ENCODE results near the gene LRCH4.

DNA sequence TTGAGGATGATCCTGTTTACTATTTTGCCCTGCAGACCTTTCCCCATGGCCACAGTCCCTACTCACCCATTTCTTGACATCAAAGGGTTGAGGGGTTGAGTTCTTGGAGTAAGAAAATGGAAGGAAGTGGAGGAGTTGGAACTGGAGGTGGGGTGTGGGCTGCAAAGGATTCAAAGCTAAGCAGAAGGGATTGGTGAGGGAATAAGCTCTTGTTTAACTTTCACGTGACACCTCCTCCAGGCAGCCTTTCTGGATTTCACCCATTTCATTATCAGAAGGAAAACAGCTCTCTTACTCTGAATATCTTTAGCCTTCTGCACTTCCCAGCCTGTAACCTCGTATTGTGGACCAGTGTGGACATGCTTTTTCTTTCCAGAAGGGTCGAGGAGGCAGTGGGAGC, 40.1 kb upstream of the LRCH4 start:
- TF ChIP-seq ZNF274 (IDR thresholded peaks at IDR 0.05; ENCODE audit: borderline replicate concordance, extremely low read depth, low read length) (no peak), CTCF (IDR thresholded peaks at IDR 0.05; ENCODE audit: control extremely low read depth in 1 of 3, insufficient read depth in 1 of 3, low read depth in 1 of 3, low read length in 3 of 3) (no peak), HDAC6 (IDR thresholded peaks at IDR 0.05; ENCODE audit: low read depth, low read length) (no peak), FOSL1 (IDR thresholded peaks at IDR 0.05; ENCODE audit: insufficient read depth, low read depth, low read length) (no peak), POLR2A (IDR thresholded peaks at IDR 0.05; ENCODE audit: control extremely low read depth in 1 of 2, low read depth in 2 of 2, low read length in 2 of 2) (no peak), CREB1 (IDR thresholded peaks at IDR 0.05) (no peak), EZH2 (IDR thresholded peaks at IDR 0.05; ENCODE audit: low read depth, low read length, severe bottlenecking) (no peak), GABPA (IDR thresholded peaks at IDR 0.05; ENCODE audit: borderline replicate concordance, insufficient read depth, low read length) (no peak), MAFK (IDR thresholded peaks at IDR 0.05; ENCODE audit: low read depth, low read length) (no peak), ATF2 (IDR thresholded peaks at IDR 0.05; ENCODE audit: low read length) (no peak), RAD21 (IDR thresholded peaks at IDR 0.05 in 1 of 2, conservative IDR thresholded peaks at IDR 0.05 in 1 of 2; ENCODE audit: low read depth in 2 of 2, low read length in 2 of 2) (no peak), CHD2 (IDR thresholded peaks at IDR 0.05; ENCODE audit: low read length) (no peak)
- TF ChIP-seq, protein P1, sequence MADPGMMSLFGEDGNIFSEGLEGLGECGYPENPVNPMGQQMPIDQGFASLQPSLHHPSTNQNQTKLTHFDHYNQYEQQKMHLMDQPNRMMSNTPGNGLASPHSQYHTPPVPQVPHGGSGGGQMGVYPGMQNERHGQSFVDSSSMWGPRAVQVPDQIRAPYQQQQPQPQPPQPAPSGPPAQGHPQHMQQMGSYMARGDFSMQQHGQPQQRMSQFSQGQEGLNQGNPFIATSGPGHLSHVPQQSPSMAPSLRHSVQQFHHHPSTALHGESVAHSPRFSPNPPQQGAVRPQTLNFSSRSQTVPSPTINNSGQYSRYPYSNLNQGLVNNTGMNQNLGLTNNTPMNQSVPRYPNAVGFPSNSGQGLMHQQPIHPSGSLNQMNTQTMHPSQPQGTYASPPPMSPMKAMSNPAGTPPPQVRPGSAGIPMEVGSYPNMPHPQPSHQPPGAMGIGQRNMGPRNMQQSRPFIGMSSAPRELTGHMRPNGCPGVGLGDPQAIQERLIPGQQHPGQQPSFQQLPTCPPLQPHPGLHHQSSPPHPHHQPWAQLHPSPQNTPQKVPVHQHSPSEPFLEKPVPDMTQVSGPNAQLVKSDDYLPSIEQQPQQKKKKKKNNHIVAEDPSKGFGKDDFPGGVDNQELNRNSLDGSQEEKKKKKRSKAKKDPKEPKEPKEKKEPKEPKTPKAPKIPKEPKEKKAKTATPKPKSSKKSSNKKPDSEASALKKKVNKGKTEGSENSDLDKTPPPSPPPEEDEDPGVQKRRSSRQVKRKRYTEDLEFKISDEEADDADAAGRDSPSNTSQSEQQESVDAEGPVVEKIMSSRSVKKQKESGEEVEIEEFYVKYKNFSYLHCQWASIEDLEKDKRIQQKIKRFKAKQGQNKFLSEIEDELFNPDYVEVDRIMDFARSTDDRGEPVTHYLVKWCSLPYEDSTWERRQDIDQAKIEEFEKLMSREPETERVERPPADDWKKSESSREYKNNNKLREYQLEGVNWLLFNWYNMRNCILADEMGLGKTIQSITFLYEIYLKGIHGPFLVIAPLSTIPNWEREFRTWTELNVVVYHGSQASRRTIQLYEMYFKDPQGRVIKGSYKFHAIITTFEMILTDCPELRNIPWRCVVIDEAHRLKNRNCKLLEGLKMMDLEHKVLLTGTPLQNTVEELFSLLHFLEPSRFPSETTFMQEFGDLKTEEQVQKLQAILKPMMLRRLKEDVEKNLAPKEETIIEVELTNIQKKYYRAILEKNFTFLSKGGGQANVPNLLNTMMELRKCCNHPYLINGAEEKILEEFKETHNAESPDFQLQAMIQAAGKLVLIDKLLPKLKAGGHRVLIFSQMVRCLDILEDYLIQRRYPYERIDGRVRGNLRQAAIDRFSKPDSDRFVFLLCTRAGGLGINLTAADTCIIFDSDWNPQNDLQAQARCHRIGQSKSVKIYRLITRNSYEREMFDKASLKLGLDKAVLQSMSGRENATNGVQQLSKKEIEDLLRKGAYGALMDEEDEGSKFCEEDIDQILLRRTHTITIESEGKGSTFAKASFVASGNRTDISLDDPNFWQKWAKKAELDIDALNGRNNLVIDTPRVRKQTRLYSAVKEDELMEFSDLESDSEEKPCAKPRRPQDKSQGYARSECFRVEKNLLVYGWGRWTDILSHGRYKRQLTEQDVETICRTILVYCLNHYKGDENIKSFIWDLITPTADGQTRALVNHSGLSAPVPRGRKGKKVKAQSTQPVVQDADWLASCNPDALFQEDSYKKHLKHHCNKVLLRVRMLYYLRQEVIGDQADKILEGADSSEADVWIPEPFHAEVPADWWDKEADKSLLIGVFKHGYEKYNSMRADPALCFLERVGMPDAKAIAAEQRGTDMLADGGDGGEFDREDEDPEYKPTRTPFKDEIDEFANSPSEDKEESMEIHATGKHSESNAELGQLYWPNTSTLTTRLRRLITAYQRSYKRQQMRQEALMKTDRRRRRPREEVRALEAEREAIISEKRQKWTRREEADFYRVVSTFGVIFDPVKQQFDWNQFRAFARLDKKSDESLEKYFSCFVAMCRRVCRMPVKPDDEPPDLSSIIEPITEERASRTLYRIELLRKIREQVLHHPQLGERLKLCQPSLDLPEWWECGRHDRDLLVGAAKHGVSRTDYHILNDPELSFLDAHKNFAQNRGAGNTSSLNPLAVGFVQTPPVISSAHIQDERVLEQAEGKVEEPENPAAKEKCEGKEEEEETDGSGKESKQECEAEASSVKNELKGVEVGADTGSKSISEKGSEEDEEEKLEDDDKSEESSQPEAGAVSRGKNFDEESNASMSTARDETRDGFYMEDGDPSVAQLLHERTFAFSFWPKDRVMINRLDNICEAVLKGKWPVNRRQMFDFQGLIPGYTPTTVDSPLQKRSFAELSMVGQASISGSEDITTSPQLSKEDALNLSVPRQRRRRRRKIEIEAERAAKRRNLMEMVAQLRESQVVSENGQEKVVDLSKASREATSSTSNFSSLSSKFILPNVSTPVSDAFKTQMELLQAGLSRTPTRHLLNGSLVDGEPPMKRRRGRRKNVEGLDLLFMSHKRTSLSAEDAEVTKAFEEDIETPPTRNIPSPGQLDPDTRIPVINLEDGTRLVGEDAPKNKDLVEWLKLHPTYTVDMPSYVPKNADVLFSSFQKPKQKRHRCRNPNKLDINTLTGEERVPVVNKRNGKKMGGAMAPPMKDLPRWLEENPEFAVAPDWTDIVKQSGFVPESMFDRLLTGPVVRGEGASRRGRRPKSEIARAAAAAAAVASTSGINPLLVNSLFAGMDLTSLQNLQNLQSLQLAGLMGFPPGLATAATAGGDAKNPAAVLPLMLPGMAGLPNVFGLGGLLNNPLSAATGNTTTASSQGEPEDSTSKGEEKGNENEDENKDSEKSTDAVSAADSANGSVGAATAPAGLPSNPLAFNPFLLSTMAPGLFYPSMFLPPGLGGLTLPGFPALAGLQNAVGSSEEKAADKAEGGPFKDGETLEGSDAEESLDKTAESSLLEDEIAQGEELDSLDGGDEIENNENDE (IDR thresholded peaks at IDR 0.05; ENCODE audit: insufficient replicate concordance, low read length): no peak

Measured in H1 (cell line).